ENCODE data around the gene RPL18. TPM values are rescaled to one million over a fixed set of nuclear protein-coding genes. Genes with fewer than 3 reads are reported as not detected.
"Not testable (repeated sequence)": the region's sequence is repeated elsewhere in the genome, so short reads cannot be mapped to it uniquely, and the experiment has no call there.

The RPL18 gene
- total RNA-seq, 4 donors from 2014 or later: 1,394 to 2,260 (median 1,686) TPM

DNA sequence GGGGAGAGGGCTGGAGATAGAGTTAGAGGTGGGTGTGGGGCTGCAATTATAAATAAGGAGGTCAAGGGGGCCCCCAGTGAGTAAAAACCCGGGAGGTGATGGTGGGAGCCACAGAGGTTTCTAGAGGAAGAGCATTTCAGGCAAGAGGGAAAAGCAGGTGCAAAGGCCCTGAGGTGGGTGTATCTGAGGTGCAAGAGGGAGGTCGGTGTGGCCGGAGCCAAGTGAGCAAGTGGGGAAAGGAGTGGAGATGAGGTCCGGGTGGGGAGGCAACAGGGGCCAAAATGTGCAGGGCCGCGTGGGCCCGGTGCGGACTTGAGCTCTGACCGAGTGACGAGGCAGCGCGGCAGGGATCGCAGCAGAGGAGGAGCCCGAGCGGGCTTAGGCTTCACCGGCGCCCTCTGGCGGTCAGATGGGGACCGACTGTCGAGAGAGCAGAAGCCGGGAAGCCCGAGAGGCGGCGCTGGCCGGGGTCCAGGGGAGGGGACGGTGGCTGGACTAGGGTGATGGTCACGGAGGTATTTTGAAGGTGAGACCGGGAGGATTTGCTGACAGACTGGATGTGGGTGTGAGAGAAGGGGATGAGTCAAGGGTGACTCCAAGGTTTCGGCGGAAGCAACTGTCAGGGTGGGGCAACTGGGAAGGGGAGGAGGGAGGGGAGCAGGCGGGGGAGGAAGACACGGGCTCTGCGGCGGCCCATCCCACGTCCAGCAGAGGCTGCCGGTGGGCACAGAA is 30.1 kb downstream of the RPL18 start:
- TF ChIP-seq, protein P1, sequence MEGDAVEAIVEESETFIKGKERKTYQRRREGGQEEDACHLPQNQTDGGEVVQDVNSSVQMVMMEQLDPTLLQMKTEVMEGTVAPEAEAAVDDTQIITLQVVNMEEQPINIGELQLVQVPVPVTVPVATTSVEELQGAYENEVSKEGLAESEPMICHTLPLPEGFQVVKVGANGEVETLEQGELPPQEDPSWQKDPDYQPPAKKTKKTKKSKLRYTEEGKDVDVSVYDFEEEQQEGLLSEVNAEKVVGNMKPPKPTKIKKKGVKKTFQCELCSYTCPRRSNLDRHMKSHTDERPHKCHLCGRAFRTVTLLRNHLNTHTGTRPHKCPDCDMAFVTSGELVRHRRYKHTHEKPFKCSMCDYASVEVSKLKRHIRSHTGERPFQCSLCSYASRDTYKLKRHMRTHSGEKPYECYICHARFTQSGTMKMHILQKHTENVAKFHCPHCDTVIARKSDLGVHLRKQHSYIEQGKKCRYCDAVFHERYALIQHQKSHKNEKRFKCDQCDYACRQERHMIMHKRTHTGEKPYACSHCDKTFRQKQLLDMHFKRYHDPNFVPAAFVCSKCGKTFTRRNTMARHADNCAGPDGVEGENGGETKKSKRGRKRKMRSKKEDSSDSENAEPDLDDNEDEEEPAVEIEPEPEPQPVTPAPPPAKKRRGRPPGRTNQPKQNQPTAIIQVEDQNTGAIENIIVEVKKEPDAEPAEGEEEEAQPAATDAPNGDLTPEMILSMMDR (IDR thresholded peaks at IDR 0.05): peak; percentile 89 to 98 (median 96)
- peak in 2 of 3 donors; percentile 10 to 26 for TF ChIP-seq POLR2AphosphoS5 (IDR thresholded peaks at IDR 0.05)
- no peak for TF ChIP-seq POLR2A (IDR thresholded peaks at IDR 0.05)
- no peak for TF ChIP-seq EP300 (IDR thresholded peaks at IDR 0.05; ENCODE audit: low read depth)
- peaks cover 0 to 15% (median 5%) of the 10 kb centered on the region in 4 donors for H3K4me1 ChIP-seq
- peak overlapping the region in 3 of 4 donors; percentile 28 to 41 (median 31) for H3K4me3 ChIP-seq
- no peaks in the 10 kb centered on the region for H3K36me3 ChIP-seq
- in situ Hi-C loops (cut with MboI; ENCODE audit: low pct_ligation_motif_present in 1 of 4, low pct_unique_long_range_greater_than_20kb in 1 of 4, low sequenced_read_pairs in 3 of 4): loop anchor here (10.0 to 25.0 kb wide), 3 partner anchors 84 to 327 kb away; partner anchors contain the start of genes CARD8 (in 1 of the 4) and ZNF114 (in 1 of the 4)
- no peaks in the 10 kb centered on the region for H3K9me3 ChIP-seq
- peak overlapping the region in 3 of 4 donors; percentile 5 to 48 (median 32) for H3K27ac ChIP-seq
- WGBS, 2 donors (ENCODE audit: low coverage in 1 of 2): 0 to 5% methylated on average over 8 to 35 of the region's 36 CpGs
- intact Hi-C loops (cut with DNase I; ENCODE audit: low total_unique reads): no loop called here
- DNase-seq: peak; percentile 95
- no peaks in the 10 kb centered on the region for H3K27me3 ChIP-seq

DNA sequence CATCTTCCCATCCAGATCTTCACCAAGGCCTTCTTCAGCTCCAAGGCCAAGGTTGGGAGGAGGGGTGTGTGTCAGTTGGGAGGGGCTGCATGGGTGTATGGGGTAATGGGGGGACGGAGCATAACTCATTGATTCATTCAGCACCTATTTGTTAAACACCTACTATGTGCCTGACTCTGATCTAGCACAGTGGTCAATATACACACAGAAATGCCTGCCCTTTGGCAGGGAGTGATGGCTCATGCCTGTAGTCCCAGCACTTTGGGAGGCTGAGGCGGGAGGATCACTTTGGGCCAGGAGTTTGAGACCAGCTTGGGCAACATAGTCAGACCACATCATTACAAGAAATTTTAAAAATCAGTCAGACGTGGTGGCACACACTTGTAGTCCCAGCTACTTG is 31.6 kb downstream of the RPL18 start:
- in situ Hi-C loops (cut with MboI; ENCODE audit: low pct_ligation_motif_present in 1 of 4, low pct_unique_long_range_greater_than_20kb in 1 of 4, low sequenced_read_pairs in 3 of 4): loop anchor here (10.0 to 25.0 kb wide), 3 partner anchors 83 to 325 kb away; partner anchors contain the start of genes CARD8 (in 1 of the 4) and ZNF114 (in 1 of the 4)
- TF ChIP-seq EP300 (IDR thresholded peaks at IDR 0.05; ENCODE audit: low read depth) (no peak), POLR2A (IDR thresholded peaks at IDR 0.05) (no peak), POLR2AphosphoS5 (IDR thresholded peaks at IDR 0.05) (no peak)
- TF ChIP-seq, protein P1 (IDR thresholded peaks at IDR 0.05): no peak
- H3K27me3 ChIP-seq: no peaks in the 10 kb centered on the region
- H3K27ac ChIP-seq: no peak overlapping the region
- no peak overlapping the region for H3K4me3 ChIP-seq
- intact Hi-C loops (cut with DNase I; ENCODE audit: low total_unique reads): no loop called here
- no peaks in the 10 kb centered on the region for H3K9me3 ChIP-seq
- 93 to 94% methylated on average over 2 to 3 of the region's 3 CpGs for WGBS, 2 donors (ENCODE audit: low coverage in 1 of 2)
- no peaks in the 10 kb centered on the region for H3K36me3 ChIP-seq
- peaks cover 0 to 15% (median 5%) of the 10 kb centered on the region in 4 donors for H3K4me1 ChIP-seq
- no peak for DNase-seq

DNA sequence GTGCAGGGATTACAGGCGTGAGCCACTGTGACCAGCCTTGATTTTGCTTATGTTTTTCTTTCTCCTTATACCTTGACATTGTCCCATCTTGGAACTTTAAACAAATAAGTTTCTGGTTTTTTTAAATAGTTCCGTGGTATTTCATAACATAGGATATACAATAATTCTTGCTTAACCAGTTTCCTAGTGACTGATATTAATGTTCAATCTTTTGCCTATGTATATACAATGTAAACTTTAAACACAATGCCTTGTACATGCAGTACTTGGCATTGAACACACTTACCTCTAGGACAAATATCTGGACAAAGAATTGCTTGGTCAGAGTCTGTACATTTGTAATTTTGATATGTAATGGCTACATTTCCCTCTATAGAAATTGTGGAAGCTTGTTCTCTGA is 36.8 kb downstream of the RPL18 start:
- TF ChIP-seq POLR2AphosphoS5 (IDR thresholded peaks at IDR 0.05) (no peak), EP300 (IDR thresholded peaks at IDR 0.05; ENCODE audit: low read depth) (no peak), POLR2A (IDR thresholded peaks at IDR 0.05) (no peak)
- TF ChIP-seq, protein P1 (IDR thresholded peaks at IDR 0.05): no peak
- in situ Hi-C loops (cut with MboI; ENCODE audit: low pct_ligation_motif_present in 1 of 4, low pct_unique_long_range_greater_than_20kb in 1 of 4, low sequenced_read_pairs in 3 of 4): loop anchor here (5.0 to 25.0 kb wide), 4 partner anchors 75 to 320 kb away; partner anchors contain the start of genes CARD8 (in 1 of the 4) and ZNF114 (in 1 of the 4)
- no peak overlapping the region for H3K27ac ChIP-seq
- H3K4me3 ChIP-seq: no peak overlapping the region
- no peak for DNase-seq
- H3K4me1 ChIP-seq: peaks cover 0 to 13% (median 2%) of the 10 kb centered on the region in 4 donors
- no peaks in the 10 kb centered on the region for H3K9me3 ChIP-seq
- no peaks in the 10 kb centered on the region for H3K36me3 ChIP-seq
- intact Hi-C loops (cut with DNase I; ENCODE audit: low total_unique reads): loop anchor here (2.0 kb wide), 1 partner anchor 91 kb away; no protein-coding TSS in a partner anchor
- 58 to 66% methylated on average over 2 of the region's 2 CpGs for WGBS, 2 donors (ENCODE audit: low coverage in 1 of 2)
- peaks cover 5% of the 10 kb centered on the region for H3K27me3 ChIP-seq

DNA sequence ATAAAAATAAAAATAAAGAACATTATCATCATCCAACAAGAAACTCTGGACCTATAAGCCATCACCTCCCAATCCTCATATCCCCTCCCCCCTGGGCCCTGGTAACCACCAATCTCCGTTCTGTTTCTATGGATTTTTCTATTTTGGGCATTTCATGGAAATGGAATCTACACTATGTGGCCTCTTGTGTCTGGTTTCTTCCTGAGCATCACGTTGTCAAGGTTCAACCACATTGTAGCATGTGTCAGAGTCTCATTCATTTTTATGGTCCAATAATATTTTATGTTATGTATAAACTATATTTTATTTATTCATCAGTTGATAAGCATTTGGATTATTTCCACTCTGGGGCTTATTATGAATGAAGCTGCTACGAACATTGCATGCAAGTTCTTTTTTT is 40.1 kb downstream of the RPL18 start:
- no peak for DNase-seq
- in situ Hi-C loops (cut with MboI; ENCODE audit: low pct_ligation_motif_present in 1 of 4, low pct_unique_long_range_greater_than_20kb in 1 of 4, low sequenced_read_pairs in 3 of 4): loop anchor here in 2 of 4 donors (25.0 kb wide), 2 partner anchors 267 to 317 kb away; partner anchors contain the start of genes CARD8 (in 1 of the 2) and ZNF114 (in 1 of the 2)
- Histone ChIP-seq H3K36me3 (no peaks in the 10 kb centered on the region), H3K27ac (no peak overlapping the region), H3K4me3 (no peak overlapping the region), H3K4me1 (peaks cover 0 to 3% (median 1%) of the 10 kb centered on the region in 4 donors), H3K27me3 (peaks cover 5% of the 10 kb centered on the region), H3K9me3 (no peaks in the 10 kb centered on the region)
- 30 to 33% methylated on average over 3 of the region's 3 CpGs for WGBS, 2 donors (ENCODE audit: low coverage in 1 of 2)
- intact Hi-C loops (cut with DNase I; ENCODE audit: low total_unique reads): no loop called here
- TF ChIP-seq POLR2AphosphoS5 (IDR thresholded peaks at IDR 0.05) (no peak), EP300 (IDR thresholded peaks at IDR 0.05; ENCODE audit: low read depth) (no peak), POLR2A (IDR thresholded peaks at IDR 0.05) (no peak)
- TF ChIP-seq, protein P1 (IDR thresholded peaks at IDR 0.05): no peak

DNA sequence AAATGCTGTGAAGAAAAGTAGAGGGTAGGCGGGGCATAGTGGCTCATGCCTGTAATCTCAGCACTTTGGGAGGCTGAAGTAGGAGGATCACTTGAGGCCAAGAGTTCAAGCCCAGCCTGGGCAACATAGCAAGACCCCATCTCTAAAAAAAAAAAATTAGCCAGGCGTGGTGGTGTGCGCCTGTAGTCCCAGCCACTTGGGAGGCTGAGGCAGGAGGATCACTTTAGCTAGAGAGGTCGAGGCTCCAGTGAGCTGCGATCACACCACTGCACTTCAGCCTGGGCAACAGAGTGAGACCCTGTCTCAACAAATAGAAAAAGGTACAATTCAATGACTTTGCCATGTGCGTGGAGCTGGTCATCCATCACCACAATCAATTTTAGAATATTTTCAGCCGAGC is 41.1 kb downstream of the RPL18 start:
- H3K27ac ChIP-seq; H3K4me3 ChIP-seq; H3K36me3 ChIP-seq; H3K9me3 ChIP-seq; DNase-seq; H3K27me3 ChIP-seq; intact Hi-C loops (cut with DNase I; ENCODE audit: low total_unique reads); H3K4me1 ChIP-seq: not testable (repeated sequence)
- 85 to 90% methylated on average over 6 to 7 of the region's 7 CpGs for WGBS, 2 donors (ENCODE audit: low coverage in 1 of 2)
- in situ Hi-C loops (cut with MboI; ENCODE audit: low pct_ligation_motif_present in 1 of 4, low pct_unique_long_range_greater_than_20kb in 1 of 4, low sequenced_read_pairs in 3 of 4): loop anchor here in 2 of 4 donors (25.0 kb wide), 2 partner anchors 266 to 316 kb away; partner anchors contain the start of genes CARD8 (in 1 of the 2) and ZNF114 (in 1 of the 2)

Measured in transverse colon (tissue), 4 donors.